ENCODE data around the gene UBASH3B.

GRCh38 chr11:122764371-122765090, 109.0 kb downstream of the UBASH3B start:
- TF ChIP-seq CTCF (conservative IDR thresholded peaks at IDR 0.05; ENCODE audit: low read length) (no peak), EZH2phosphoT487 (IDR thresholded peaks at IDR 0.05; ENCODE audit: borderline replicate concordance) (no peak)
